Endothelial cell of coronary artery (primary cell): ENCODE results near the gene DPH3. TPM values are rescaled to one million over a fixed set of nuclear protein-coding genes. Genes with fewer than 3 reads are reported as not detected.

Source experiments
- total RNA-seq: library from RNA; depleted of rRNA; stranded (reverse); fragments of >200 nt; gene quantifications from 2 replicates; pipeline ENCODE4 v1.2.3, GENCODE V29; 2014

DPH3 gene
- 16.5 and 18.4 TPM in 2 replicates for total RNA-seq

DNA sequence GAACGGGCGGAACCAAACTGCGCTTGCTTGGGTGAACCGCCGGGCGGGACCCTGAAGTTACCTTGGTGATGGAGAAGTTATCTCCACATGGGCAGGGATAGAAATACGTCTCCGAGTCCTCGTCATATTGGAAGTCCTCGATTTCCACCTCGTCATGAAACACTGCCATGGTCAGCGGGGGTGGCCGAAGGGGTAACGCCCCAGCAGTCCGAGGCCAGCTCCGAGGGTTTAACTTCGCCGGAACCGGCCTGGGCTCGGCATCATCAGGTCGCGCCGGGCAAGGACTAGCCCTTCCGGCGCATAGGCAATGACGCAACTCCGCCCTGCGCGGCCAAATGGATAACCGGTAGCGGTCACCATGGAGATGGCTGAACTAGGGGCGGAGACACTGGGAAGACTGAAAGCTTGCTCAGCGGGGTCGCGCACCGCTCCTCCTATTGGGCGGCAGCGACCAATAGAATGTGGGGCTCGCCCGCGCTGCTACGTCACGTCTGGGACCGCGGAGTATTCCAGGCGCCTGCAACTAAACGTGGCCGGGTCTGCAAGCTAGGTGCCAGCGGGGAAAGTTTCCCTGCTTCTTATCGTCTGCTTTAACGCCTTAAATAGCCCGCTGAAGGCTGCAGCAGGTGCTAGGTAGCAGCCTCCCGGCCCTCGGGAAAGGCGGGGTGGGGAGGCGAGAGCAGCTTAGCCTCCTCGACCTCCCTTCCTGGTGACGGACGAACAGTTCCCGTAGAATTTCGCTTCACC is at the start of gene DPH3, which contains the start of gene OXNAD1:
Gene DPH3 (minus strand): TSS at position 236 of the 747 bp plus-strand sequence. CDS start 67 bp downstream, at position 169.
Gene OXNAD1 (plus strand): TSS at position 505 of the 747 bp plus-strand sequence. CDS start 5,741 bp downstream, outside the sequence.

Other genes starting within 250 kb of the DPH3 start
- 1.2 and 45.6 TPM in 2 replicates for gene GALNT15, start 90.3 kb downstream of the DPH3 start, total RNA-seq
- gene OXNAD1, start 269 bp upstream of the DPH3 start, total RNA-seq: 11.0 TPM in 2 replicates
- 18.8 and 45.0 TPM in 2 replicates for gene RFTN1, start 248.8 kb upstream of the DPH3 start, total RNA-seq